LoVo (cell line): ENCODE measurements around the gene LSAMP.
"Not testable (repeated sequence)": the region's sequence is repeated elsewhere in the genome, so short reads cannot be mapped to it uniquely, and the experiment has no call there.

Source experiments
- DNase-seq: peaks from one replicate; pipeline ENCODE4 v3.0.0-alpha.2; 2016; ENCODE audit warnings: low spot score

LSAMP gene

GRCh38 chr3:115792206-115792955 lies 652.9 kb downstream of the LSAMP start:
- peak; percentile 65 for DNase-seq

GRCh38 chr3:115791271-115792153 lies 653.8 kb downstream of the LSAMP start:
- DNase-seq = not testable (repeated sequence)

- DNase-seq = peak; percentile 88
These were observed 654.5 kb downstream of the LSAMP start for GRCh38 chr3:115790759-115791158.

GRCh38 chr3:115789481-115789880 lies 655.8 kb downstream of the LSAMP start:
- DNase-seq = no peak

- peak; percentile 11 for DNase-seq
These were observed 656.3 kb downstream of the LSAMP start for GRCh38 chr3:115788921-115789470.

- DNase-seq = no peak
These were observed 657.5 kb downstream of the LSAMP start for GRCh38 chr3:115787818-115788217.

- DNase-seq = no peak
These were observed 659.5 kb downstream of the LSAMP start for GRCh38 chr3:115785782-115786181.

GRCh38 chr3:115784739-115785536 lies 660.3 kb downstream of the LSAMP start:
- no peak for DNase-seq

GRCh38 chr3:115783938-115784738 lies 661.1 kb downstream of the LSAMP start:
- peak; percentile 90 for DNase-seq

- not testable (repeated sequence) for DNase-seq
These were observed 661.9 kb downstream of the LSAMP start for GRCh38 chr3:115783426-115783825.

- no peak for DNase-seq
These were observed 666.3 kb downstream of the LSAMP start for GRCh38 chr3:115779011-115779410.

GRCh38 chr3:115772951-115773350 lies 672.3 kb downstream of the LSAMP start:
- no peak for DNase-seq

GRCh38 chr3:115768661-115769060 lies 676.6 kb downstream of the LSAMP start:
- DNase-seq = no peak

GRCh38 chr3:115766587-115767482 lies 678.5 kb downstream of the LSAMP start:
- no peak for DNase-seq

GRCh38 chr3:115761927-115762305 lies 683.4 kb downstream of the LSAMP start:
- DNase-seq = no peak

GRCh38 chr3:115760716-115761115 lies 684.6 kb downstream of the LSAMP start:
- DNase-seq = no peak

- DNase-seq = no peak
These were observed 687.1 kb downstream of the LSAMP start for GRCh38 chr3:115758076-115758763.

- not testable (repeated sequence) for DNase-seq
These were observed 692.3 kb downstream of the LSAMP start for GRCh38 chr3:115752978-115753377.
